Measurements from ENCODE around the gene SPRING1. TPM values are rescaled to one million over a fixed set of nuclear protein-coding genes. Genes with fewer than 3 reads are reported as not detected.

Gene SPRING1
- total and polyA plus RNA-seq, 2 donors (not counting 1 experiment from before 2014, with no cell fraction given): 12.9 to 43.7 TPM

GRCh38 chr12:116691636-116692035 is 46.2 kb downstream of the SPRING1 start:
- 68% methylated on average over 4 of the region's 4 CpGs for WGBS (ENCODE audit: insufficient coverage)
- Histone ChIP-seq H3K9me3 (ENCODE audit: control extremely low read depth in 1 of 3, control insufficient read depth in 2 of 3, insufficient read depth in 1 of 3, low read length in 2 of 3) (peaks cover 0 to 14% (median 0%) of the 10 kb centered on the region in 3 donors), H3K4me2 (replicated peaks; ENCODE audit: low read depth, low read length, poor library complexity, severe bottlenecking) (no peak overlapping the region), H3K27me3 (replicated peaks in 1 of 4; ENCODE audit: control extremely low read depth in 1 of 4, control insufficient read depth in 3 of 4, insufficient read depth in 4 of 4, low read length in 3 of 4) (peaks cover 0 to 41% (median 22%) of the 10 kb centered on the region in 4 experiments), H3K4me1 (ENCODE audit: control insufficient read depth in 2 of 2, insufficient read depth in 2 of 2, low read length in 2 of 2) (peaks cover 47 to 51% of the 10 kb centered on the region in 2 donors), H3K4me3 (ENCODE audit: control extremely low read depth in 1 of 5, extremely low read depth in 1 of 5, insufficient read depth in 1 of 5, low read depth in 2 of 5, low read length in 4 of 5) (no peak overlapping the region), H3K27ac (ENCODE audit: low read length in 2 of 2) (no peak overlapping the region), H3K9ac (ENCODE audit: low read length) (no peak overlapping the region), H4K20me1 (ENCODE audit: control insufficient read depth, insufficient read depth, low read length, poor library complexity, severe bottlenecking) (no peaks in the 10 kb centered on the region), H3K36me3 (replicated peaks in 1 of 2; ENCODE audit: control extremely low read depth in 1 of 2, control insufficient read depth in 1 of 2, extremely low read depth in 1 of 2, insufficient read depth in 2 of 2, low read length in 1 of 2) (no peaks in the 10 kb centered on the region), H2AFZ (ENCODE audit: insufficient read depth, low read depth, low read length, poor library complexity, severe bottlenecking) (no peak overlapping the region), H3K79me2 (ENCODE audit: control insufficient read depth, insufficient read depth, low read length) (no peaks in the 10 kb centered on the region)
- intact Hi-C loops (cut with micrococcal nuclease): no loop called here
- peaks cover 40% of the 10 kb centered on the region for H3K27me3 Mint-ChIP-seq
- no peak overlapping the region for H3K4me3 Mint-ChIP-seq
- DNase-seq (no peak), ATAC-seq (ENCODE audit: low read depth) (no peak)
- ChIA-PET POLR2A (no interaction called here), CTCF (interaction anchor here (0.8 to 1.2 kb wide), 3 partner anchors 11 to 456 kb away, joined by 3 to 5 read pairs (median 3); no protein-coding TSS in a partner anchor)
- peaks cover 45% of the 10 kb centered on the region for H3K4me1 Mint-ChIP-seq
- H3K27ac Mint-ChIP-seq: no peak overlapping the region
- TF ChIP-seq CTCF (IDR thresholded peaks at IDR 0.05) (no peak), EZH2 (IDR thresholded peaks at IDR 0.05; ENCODE audit: borderline replicate concordance, insufficient read depth, low read depth, low read length, poor library complexity, severe bottlenecking) (no peak)
- no peaks in the 10 kb centered on the region for H3K9me3 Mint-ChIP-seq (ENCODE audit: insufficient read depth)

DNA sequence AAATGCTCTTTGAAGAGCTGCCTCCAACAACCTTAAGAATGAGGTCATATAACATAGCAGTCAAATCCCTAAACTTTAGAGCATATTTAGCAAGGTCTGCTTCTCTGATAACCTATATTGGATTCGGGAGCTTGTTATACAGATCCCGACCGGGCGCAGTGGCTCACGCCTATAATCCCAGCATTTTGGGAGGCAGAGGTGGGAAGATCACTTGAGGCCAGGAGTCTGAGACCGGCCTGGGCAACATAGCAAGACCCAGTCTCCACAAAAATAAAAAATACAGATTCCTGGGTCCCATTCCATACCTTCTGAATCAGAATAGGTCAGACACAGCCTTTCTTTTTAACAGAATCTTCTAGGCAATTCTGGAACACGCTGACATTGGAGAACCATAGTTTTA is 46.7 kb downstream of the SPRING1 start:
- CTCF ChIA-PET: interaction anchor here (0.7 to 1.2 kb wide), 4 partner anchors 11 to 455 kb away, joined by 3 to 5 read pairs (median 3); no protein-coding TSS in a partner anchor
- Histone ChIP-seq H3K4me1 (ENCODE audit: control insufficient read depth in 2 of 2, insufficient read depth in 2 of 2, low read length in 2 of 2) (peaks cover 43 to 48% of the 10 kb centered on the region in 2 donors), H3K27ac (ENCODE audit: low read length in 2 of 2) (no peak overlapping the region), H2AFZ (ENCODE audit: insufficient read depth, low read depth, low read length, poor library complexity, severe bottlenecking) (no peak overlapping the region), H3K4me2 (replicated peaks; ENCODE audit: low read depth, low read length, poor library complexity, severe bottlenecking) (no peak overlapping the region), H4K20me1 (ENCODE audit: control insufficient read depth, insufficient read depth, low read length, poor library complexity, severe bottlenecking) (no peaks in the 10 kb centered on the region), H3K9ac (ENCODE audit: low read length) (no peak overlapping the region), H3K79me2 (ENCODE audit: control insufficient read depth, insufficient read depth, low read length) (no peaks in the 10 kb centered on the region), H3K36me3 (replicated peaks in 1 of 2; ENCODE audit: control extremely low read depth in 1 of 2, control insufficient read depth in 1 of 2, extremely low read depth in 1 of 2, insufficient read depth in 2 of 2, low read length in 1 of 2) (no peaks in the 10 kb centered on the region), H3K4me3 (ENCODE audit: control extremely low read depth in 1 of 5, extremely low read depth in 1 of 5, insufficient read depth in 1 of 5, low read depth in 2 of 5, low read length in 4 of 5) (no peak overlapping the region), H3K9me3 (ENCODE audit: control extremely low read depth in 1 of 3, control insufficient read depth in 2 of 3, insufficient read depth in 1 of 3, low read length in 2 of 3) (peaks cover 0 to 13% (median 0%) of the 10 kb centered on the region in 3 donors), H3K27me3 (replicated peaks in 1 of 4; ENCODE audit: control extremely low read depth in 1 of 4, control insufficient read depth in 3 of 4, insufficient read depth in 4 of 4, low read length in 3 of 4) (peaks cover 0 to 36% (median 21%) of the 10 kb centered on the region in 4 experiments)
- H3K4me1 Mint-ChIP-seq: peaks cover 40% of the 10 kb centered on the region
- no peak for TF ChIP-seq EZH2 (IDR thresholded peaks at IDR 0.05; ENCODE audit: borderline replicate concordance, insufficient read depth, low read depth, low read length, poor library complexity, severe bottlenecking)
- TF ChIP-seq CTCF (IDR thresholded peaks at IDR 0.05): no peak
- DNase-seq: no peak
- POLR2A ChIA-PET: no interaction called here
- no peak for ATAC-seq (ENCODE audit: low read depth)
- no peaks in the 10 kb centered on the region for H3K9me3 Mint-ChIP-seq (ENCODE audit: insufficient read depth)
- H3K27ac Mint-ChIP-seq: no peak overlapping the region
- peaks cover 35% of the 10 kb centered on the region for H3K27me3 Mint-ChIP-seq
- 100% methylated on average over 4 of the region's 7 CpGs for WGBS (ENCODE audit: insufficient coverage)
- intact Hi-C loops (cut with micrococcal nuclease): no loop called here
- H3K4me3 Mint-ChIP-seq: no peak overlapping the region

All from B cell (primary cell).